GM19468 (cell line): Measurements from ENCODE around the gene DVL3.

Experiments
- ATAC-seq: cut with Tn5 transposase; IDR thresholded peaks from one replicate; pipeline ENCODE4 v1.9.1; 2021; ENCODE audit warnings: mild to moderate bottlenecking, moderate library complexity, moderate number of reproducible peaks; ENCODE audit not compliant: unreplicated experiment; ENCODE audit errors: extremely low read depth

The DVL3 gene

DNA sequence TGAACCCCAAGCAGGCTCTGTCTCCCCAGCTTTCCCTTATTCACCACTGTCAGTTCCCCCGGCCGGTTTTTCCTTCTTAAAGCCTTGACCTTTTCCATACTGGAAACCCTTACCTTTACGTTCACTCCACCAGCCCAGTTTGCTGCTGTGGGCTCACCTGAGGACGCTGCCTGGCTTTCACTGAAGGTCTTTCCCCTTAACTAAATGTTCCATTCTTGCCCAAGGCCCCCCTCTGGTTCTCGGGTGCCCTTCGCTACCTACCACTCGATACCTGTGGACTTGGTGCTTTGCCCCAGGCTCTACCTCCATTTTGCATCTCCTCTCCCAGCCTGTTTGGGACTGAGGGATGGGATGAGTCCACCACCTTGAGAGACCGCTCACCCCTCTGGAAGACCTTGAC is 20.3 kb downstream of the DVL3 start:
- ATAC-seq, result no peak

DNA sequence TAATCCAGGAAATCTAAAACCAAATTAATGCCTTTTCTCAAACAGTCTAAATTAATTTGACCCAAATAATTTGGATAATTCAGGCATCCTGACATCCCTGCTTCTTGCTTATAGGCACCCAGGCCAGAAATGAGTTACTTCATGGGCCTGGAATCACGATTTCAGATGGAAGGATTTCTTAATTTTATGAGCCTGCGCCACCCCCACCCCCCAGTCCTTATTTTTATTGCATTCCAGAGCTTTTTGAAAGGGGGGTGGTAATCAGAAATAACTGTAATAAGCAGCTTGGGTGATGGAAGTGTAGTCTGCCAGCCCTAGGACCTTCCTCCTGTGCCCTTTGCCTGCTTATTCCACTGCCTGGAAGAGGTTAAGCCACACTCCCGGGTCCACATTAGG is 20.8 kb downstream of the DVL3 start:
- no peak for ATAC-seq

DNA sequence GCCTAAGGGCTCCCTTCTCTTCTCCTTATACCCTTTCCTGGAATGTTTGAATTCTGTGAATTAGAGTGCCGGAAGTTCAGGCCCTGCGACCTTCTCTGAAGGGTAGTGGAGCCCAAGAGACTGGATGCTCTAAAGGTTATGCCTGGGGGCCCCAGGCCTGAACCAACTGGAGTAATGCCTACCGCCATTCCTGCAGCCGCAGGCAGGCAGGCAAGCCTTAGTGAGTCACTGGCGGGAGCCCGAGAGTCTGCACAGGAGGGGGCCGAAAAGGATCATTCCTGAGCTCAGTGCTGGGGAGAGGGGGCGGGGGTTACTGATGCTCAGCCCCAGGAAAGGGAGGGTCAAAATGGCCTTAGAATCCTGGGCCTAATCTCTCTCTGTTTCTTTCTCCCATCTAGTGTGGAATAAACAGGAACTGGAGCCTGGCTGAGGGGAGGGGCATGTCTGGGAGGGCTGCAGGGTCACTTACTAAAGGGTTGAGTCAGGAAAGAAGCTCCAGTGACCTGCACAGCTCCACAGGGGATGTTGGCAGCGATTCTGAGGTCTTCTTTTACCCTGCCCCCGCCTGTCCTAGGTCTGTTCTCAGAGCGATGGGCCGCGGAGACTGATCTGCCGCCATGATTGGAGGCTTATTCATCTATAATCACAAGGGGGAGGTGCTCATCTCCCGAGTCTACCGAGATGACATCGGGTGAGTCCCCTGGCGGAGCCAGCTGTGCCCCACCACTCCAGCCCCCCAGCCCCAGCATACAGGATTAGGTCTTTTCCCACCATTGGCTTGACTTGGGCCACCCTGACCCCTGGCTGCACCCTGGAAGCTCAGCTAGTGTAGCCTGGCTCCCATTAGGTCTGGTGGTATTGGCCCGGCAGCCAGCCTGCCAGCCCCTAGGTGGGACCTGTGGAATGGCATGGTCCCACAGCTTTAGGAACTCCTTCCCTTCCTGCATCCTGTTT is 21.5 kb downstream of the DVL3 start:
- ATAC-seq, result no peak

DNA sequence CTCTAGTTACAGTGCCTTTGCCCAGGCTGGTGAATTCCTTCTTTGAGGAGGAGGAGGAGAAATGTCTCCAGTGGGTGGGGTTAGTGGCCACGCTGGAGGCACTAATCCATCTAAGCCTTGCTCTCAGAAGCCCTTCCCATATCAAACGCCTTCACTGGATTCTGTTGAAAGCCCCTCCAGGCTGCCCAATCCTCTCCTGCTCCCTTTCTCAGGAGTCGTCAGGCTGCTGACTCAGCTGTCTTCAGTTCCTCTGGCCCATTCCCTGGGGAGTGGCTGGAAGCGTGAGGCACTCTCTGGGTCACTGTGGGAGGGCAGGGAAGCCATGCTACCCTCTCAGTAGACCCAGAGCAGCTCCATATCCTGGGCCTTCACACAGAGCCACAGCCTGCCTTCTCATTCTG is 22.2 kb downstream of the DVL3 start:
- no peak for ATAC-seq

DNA sequence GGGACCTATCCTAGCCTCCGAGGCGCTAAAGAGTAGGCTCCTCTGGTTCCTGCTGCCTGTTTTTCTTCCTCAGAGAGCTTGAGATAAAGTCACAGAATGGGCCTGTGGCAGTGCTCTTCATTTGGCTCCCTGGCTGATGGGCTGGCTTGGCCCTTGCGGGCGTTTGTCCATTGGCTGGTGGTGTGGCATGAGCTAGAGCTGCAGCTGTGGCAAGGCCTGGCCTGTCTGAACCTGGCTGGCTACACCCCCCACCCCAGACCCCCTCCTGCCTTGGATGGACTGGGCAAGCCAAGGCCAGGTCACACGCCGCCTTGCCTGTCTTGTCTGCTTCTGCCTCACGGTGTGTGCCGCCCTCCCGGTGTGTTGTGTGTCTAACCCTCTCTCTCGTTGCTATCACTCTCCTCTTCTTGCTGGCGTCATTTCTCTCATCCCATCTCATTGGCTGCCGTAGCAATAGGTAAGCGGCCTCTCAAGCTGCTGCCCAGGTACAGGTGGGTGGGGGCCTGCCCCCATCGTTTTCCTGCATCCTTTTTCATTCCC is 22.7 kb downstream of the DVL3 start:
- no peak for ATAC-seq

DNA sequence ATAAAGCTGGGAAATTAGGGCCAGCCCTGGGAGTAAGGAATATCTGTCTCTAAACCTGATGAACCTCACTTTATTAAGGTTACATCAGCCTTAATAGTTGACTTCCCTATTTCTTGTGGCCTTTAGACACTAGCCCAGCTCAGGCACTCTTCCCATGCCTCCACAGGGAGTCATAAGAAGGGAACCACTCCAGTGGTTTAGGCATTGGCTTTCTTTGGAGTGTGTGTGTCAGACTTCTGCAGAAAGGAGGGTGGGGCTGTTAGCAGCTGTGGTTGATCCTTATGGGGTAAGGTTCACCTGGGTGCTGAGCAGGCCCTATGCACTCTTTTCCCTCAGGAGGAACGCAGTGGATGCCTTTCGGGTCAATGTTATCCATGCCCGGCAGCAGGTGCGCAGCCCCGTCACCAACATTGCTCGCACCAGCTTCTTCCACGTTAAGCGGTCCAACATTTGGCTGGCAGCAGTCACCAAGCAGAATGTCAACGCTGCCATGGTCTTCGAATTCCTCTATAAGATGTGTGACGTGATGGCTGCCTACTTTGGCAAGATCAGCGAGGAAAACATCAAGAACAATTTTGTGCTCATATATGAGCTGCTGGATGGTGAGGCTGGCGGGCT is 23.5 kb downstream of the DVL3 start:
- no peak for ATAC-seq

DNA sequence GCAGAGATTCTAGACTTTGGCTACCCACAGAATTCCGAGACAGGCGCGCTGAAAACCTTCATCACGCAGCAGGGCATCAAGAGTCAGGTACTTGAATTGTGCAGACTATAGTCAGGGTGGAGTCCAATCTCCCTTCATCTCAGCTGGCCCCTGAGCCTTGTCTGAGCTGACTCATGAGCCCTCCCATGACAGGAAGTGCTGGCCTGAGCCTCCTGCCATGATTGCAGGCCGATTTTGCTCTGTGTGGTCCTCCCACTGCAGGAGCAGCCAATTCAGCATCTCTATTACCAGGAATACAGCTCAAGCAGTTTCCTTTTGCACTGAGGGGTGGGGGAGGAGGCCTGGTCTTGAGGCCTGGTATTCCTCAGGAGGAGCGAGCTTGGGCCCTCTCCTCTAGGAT is 25.0 kb downstream of the DVL3 start:
- no peak for ATAC-seq

DNA sequence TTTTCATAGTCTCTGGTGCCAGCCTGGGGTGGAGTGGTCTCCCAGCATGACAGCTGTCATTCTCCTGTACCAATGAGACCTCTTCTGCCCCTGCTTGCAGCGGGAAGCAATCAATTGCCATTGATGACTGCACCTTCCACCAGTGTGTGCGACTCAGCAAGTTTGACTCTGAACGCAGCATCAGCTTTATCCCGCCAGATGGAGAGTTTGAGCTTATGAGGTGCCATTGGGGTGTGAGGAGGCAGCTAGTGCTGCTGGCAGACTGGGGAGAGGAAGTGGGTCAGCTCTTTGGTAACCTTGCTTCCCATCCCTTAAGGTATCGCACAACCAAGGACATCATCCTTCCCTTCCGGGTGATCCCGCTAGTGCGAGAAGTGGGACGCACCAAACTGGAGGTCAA is 26.4 kb downstream of the DVL3 start:
- ATAC-seq, result no peak

DNA sequence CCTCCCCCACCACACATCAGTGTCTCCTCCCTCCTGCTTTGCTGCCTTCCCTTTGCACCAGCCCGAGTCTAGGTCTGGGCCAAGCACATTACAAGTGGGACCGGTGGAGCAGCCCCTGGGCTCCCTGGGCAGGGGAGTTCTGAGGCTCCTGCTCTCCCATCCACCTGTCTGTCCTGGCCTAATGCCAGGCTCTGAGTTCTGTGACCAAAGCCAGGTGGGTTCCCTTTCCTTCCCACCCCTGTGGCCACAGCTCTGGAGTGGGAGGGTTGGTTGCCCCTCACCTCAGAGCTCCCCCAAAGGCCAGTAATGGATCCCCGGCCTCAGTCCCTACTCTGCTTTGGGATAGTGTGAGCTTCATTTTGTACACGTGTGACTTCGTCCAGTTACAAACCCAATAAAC is 28.5 kb downstream of the DVL3 start:
- no peak for ATAC-seq

DNA sequence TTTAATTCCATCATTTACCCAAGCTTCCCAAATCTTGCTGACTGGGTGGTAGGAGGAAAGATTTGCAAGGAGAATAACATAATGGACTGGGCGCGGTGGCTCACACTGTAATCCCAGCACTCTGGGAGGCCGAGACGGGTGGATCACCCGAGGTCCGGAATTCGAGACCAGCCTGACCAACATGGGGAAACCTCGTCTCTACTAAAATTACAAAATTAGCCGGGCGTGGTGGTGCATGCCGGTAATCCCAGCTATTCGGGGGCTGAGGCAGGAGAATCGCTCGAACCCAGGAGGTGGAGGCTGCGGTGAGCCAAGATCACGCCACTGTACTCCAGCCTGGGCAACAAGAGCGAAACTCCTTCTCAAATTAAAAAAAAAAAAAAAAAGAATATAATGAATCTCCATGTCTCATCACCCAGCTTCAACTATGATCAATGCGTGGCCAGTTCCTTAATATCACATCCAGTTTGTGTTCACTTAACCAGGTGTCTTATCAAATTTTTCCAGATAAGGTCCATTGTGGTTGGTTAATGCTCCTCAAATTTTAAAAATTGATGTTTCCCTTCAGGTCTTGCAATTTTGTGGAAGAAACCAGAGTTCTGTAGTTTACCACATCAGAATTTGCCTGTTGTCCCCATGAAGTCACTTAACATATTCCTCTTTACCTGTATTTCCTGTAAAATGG is 29.5 kb downstream of the DVL3 start:
- ATAC-seq, result no peak

DNA sequence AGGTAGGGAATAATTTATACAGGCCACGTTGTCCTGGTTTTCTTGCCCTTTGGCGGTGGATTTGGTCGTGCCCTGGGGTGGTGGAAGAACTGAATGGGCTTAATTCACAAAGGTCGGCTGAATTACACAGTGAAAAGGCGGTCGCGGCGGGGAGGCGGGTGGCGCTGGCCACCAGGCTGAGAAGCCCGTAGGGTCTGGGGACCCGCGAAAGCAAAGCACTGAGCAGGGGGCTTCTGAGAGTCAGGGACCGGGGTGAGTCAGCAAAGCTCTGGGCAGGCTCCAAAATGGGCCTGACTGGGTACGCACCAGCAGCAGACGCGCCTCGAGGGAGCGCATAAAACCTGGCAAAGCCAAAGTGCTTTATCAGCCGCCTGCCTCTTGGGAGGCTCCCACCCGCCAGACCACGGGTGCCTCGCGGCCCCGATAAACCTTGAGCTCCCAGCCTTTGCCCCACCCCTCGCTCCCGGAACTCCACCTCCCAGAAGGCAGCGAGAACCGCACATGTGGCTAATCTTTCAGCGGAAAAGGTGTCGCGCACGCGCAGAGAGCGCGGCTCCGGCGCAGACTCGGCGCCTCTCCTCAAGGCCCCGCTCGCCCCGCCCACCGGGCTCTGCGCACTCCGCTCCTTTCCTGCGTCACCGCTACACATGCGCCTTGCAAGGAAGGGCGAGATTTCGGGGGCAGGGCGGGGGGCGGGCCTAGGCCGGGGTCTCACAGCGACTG is 30.4 kb downstream of the DVL3 start:
- ATAC-seq, result peak; percentile 84

DNA sequence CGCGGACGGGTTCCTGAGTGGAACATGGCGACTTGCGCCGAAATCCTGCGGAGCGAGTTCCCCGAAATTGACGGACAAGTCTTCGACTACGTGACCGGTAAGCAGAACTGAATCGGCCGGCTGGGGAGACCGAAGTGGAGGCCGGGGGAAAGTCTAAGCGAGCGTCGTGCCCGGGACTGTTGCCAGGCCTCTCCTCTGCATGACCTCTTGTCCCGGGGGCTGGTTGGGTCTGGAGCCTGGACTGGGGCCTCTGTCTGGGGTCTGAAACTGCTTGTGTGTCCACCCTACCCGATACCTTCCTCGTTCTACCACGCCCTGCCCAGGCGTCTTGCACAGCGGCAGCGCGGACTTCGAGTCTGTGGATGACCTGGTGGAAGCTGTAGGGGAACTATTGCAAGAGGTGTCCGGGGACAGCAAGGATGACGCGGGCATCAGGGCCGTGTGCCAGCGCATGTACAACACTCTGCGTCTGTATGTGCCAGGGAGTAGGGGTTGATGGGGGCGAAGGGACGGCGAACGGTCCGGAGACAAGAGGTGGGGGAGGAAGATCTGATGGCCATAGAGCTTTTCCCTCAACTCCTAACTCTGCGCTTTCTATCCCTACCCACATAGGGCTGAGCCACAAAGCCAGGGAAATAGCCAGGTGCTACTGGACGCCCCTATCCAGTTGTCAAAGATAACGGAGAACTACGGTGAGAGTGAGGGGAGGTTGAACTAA is 31.2 kb downstream of the DVL3 start, which contains the start of gene ABCF3:
TSS of gene ABCF3 (plus strand) at position 16 of the 718 bp plus-strand sequence. CDS start at position 25, 9 bp downstream.
- ATAC-seq, result no peak

DNA sequence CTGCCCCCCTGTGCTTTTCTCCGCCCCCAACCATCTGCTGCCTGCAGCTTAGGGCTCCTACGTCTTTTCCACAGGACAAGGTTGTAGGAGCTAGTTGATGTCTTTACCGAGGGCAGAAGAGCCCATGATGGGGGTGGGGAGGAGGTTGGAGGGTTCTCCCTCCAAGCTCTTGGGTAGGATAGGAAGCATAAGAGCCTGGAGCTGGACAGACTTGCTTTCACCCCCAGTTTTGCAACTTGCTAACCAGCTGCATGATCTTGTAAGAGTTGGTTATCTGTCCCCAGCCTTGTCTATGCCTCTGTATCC is 31.7 kb downstream of the DVL3 start:
- no peak for ATAC-seq

DNA sequence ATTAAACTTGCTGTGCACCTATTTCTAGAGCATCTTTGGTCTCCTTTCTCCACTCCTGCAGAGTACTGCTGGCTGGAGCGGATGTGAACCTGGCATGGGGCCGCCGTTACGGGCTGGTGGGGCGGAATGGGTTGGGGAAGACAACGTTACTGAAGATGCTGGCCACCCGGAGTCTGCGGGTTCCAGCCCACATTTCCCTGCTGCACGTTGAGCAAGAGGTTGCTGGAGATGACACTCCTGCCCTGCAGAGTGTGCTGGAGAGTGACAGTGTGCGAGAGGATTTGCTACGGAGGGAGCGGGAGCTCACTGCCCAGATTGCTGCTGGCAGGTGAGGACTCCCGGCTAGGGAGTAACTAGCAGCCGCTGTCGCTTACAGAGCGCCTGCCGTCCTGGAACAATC is 32.9 kb downstream of the DVL3 start:
- ATAC-seq, result no peak

DNA sequence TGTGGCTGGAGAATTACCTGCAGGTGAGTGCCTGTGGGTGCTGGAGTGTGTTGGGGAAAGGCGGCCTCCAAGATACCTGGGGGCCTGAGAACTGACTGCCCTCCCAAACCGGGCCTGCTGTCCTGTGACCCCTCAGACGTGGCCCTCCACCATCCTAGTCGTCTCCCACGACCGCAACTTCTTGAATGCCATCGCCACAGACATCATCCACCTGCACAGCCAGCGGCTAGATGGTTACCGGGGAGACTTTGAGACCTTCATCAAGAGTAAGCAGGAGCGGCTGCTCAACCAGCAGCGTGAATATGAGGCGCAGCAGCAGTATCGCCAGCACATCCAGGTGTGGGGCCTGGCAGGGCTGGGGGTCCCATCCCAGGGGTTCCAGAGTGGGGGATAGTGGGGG is 34.2 kb downstream of the DVL3 start:
- ATAC-seq, result no peak

DNA sequence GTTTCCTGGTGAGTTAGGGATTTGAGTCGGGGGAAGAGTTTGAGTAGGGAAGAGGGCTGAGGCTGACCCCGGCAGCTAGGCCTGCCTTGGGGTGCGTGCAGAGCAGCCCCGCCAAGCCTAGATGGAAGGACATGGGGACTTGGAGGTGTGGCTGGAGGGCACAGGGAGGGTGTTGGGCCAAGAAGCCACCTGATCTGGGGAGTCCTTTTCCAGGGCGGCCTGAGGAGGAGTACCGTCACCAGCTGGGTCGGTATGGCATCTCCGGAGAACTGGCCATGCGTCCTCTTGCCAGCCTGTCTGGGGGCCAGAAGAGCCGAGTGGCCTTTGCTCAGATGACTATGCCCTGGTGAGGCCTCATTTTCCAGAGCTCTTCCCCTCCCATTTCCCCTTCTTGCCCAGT is 37.7 kb downstream of the DVL3 start:
- no peak for ATAC-seq

DNA sequence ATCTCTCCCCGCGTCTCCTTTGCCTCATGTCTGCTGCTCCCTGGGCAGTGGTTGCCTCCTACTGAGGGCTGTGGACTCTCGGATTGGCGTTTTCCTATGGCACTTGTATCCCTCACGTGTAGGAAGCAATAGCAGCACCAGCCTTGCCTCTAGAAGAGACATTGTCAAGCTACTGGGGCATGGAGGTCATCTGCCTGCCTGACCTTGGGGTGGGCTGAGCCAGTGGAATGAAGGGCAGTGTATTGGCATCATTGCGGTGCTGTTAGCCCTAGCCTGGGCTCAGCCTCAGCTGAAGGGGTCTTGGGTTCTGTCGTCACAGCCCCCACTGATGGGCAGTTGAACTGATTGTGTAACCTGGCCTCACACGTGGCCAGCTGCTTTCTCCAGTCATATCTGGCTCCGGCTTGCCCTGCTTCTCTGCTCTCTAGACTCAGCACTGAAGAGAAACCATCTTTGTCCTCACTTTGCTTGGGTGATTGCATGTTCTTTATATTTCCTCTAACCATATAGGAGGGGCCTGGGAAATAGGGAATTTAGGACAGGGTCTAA is 38.9 kb downstream of the DVL3 start:
- ATAC-seq, result no peak

DNA sequence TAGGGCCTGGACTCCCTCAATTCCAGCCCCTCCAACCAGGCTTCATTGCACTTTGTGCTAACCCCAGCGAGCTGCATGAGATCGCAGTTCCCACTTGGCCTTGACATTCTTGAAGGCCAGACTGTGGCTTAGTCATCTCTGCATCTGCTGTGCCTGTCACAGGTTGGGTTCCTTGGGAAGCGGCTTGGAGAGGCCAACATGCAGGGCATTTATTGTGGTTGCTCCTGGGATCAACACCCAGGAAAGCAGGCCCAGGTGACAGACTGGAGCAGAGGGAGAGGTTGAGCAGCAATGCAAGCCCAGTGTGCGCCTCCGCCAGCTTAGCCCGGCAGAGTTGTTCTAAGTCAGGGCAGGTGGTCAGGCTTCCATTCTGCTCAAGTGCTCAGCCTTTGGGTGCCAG is 41.4 kb downstream of the DVL3 start:
- ATAC-seq, result no peak

DNA sequence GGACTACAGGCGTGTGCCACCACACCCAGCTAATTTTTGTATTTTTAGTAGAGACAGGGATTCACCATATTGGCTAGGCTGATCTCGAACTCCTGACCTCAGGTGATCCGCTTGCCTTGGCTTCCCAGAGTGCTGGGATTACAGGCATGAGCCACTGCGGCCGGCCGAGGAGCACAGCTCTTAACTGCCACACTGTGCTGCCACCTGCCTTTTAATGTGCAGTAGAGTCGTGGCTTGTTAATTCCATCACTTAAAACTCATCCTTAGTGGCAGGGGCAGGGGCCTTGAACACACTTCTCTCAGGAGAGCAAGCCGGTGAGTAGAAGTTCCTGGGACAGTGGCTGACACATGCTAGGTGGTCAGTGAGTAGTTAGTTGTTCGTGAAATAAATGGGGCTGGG is 43.3 kb downstream of the DVL3 start:
- no peak for ATAC-seq
